ENCODE measurements around the gene UBAC2.
"Not testable (repeated sequence)": the region's sequence is repeated elsewhere in the genome, so short reads cannot be mapped to it uniquely, and the experiment has no call there.

Gene UBAC2

GRCh38 chr13:99190147-99190985, 10.3 kb upstream of the UBAC2 start:
- no peak for DNase-seq

- no peak for DNase-seq
Observed at GRCh38 chr13:99191336-99191899, 9.2 kb upstream of the UBAC2 start.

DNA sequence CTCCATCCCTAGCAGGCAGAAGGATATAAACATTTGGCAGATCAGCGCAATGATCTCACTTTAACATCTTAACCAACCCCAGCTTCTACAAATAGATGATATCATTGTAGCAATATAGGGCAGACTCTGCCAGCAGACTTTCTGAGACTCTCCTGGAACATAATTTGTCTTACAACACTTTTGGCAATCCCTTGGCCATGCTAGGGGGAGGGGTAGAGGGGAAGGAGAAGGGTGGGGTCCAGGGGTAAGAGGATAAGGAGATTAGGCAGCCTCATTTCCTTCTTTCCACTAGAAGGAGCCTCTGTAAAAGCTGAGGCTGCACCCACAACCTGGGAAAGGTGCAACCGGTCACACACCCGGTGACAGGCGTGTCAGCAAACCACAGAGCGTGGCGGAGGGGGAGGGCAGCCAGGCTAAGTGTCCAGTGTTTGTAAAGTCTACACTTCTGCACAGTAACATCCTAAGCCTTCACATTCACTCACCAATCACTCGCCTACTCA, 8.7 kb upstream of the UBAC2 start:
- no peak for DNase-seq

- no peak for DNase-seq
Observed at GRCh38 chr13:99192480-99192879, 8.2 kb upstream of the UBAC2 start.

DNA sequence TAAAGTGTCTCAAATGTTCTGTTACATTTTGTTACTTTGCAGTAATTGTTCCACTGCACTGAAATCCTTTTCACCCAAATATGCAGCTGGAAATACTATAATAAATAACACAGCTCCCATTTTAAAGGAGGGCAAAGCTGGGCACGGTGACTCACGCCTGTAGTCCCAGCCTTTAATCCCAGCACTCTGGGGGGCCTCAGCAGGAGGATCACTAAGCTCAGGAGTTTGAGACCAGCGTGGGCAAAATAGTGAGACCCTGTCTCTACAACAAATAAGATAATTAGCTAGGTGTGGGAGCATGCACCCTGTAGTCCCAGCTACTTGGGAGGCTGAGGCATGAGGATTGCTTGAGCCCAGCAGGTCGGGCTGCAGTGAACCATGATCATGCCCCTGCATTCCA, 7.5 kb upstream of the UBAC2 start:
- no peak for DNase-seq

DNA sequence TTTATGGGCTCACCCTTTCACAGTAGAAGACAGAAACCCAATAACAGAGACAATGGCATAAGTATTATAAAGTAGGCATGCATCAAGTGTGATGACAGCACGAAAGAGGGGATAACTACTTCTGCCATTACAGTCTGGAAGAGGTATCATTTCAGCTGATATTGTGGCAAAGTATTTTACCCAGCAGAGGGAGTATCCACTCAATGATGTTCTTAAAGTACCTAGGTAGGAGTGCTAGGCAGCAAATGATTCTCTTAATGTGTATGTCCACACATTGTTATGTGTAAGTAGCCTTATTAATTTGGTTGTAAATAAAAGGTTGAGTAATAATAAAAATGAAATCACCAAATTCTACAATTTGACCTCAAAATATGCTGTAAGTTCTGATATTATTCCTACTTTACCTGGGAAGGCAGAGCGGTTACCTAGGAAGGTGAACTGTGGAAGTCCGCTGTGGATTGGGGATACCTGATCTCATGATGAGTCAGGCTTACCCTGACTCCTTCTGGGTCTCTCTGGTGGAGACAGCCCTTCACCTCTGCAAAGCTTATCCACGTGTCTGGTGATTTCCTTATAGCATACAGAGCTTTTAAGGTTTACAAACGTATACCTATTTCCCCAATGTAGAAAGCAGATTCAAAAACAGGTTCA, 4.1 kb upstream of the UBAC2 start:
- no peak for DNase-seq

- DNase-seq: no peak
Observed at GRCh38 chr13:99197117-99197651, 3.5 kb upstream of the UBAC2 start.

- no peak for DNase-seq
Observed at GRCh38 chr13:99199541-99200431, 868 bp upstream of the UBAC2 start.

DNA sequence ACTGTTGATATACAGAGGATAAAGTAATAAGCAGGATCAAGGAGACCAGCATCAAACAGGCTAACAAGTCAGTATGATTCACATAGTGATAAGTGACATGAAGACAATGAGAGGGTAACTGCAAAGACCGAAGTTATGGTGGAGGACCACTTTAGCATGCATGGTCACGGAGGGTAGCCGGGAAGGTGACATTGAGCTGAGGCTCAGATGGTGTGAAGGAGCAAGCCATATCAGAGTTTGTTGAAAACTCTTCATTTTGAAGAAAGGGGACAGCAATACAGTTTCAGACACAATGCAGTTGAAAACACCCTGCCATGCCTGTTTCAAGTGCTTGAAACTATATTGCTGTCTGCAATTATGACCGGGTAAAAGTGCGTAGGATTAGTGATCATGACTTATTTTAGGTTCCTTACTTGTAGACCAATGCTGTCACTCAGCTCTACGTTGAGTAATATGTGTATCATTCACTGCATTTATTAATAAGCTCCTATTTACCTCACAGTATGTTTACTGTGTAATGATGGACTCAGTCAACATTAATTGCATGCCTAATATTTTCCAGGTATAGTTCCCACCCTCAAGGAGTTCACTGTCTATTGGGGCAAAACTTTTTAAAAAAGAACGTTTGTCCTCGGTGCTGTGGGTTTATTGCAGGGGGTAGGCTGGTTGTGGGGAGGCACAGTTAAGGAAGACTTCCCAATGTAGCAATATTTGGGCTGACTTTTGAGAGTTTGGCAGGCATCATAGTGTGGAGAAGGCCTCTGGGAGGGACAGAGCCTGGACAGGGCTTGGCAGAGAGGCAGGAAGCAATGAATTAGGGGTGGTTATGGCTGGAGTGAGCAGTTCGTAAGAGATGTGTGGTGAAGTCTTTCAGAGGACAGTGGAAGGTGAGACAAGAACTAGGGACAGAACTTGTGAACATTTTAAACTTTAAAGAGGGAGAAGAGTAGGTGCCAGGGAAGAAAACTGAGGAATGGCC, 3.2 kb downstream of the UBAC2 start:
- no peak for DNase-seq

DNA sequence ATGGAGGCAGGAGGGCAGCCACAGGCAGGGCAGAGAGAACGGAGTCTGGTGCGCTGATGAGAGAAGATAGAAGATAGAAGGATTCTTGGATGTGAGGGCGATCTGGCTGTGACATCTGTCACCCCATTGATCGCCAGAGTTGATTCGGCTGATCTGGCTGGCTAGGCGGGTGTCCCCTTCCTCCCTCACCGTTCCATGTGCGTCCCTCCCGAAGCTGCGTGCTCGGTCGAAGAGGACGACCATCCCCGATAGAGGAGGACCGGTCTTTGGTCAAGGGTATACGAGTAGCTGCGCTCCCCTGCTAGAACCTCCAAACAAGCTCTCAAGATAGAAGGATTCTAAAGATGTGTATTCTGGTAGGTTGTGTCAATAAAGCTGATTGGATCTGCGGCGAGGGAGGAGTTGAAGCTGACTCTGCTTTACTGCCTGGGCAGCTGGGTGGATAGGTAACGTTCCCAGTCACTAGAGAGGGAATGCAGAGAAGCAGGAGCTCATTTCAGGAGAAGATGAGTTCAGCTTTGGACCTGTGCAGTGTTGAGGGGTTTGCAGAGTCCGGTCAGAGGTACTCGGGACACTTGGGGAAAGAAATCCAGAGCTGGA, 5.1 kb downstream of the UBAC2 start:
- DNase-seq: no peak

DNA sequence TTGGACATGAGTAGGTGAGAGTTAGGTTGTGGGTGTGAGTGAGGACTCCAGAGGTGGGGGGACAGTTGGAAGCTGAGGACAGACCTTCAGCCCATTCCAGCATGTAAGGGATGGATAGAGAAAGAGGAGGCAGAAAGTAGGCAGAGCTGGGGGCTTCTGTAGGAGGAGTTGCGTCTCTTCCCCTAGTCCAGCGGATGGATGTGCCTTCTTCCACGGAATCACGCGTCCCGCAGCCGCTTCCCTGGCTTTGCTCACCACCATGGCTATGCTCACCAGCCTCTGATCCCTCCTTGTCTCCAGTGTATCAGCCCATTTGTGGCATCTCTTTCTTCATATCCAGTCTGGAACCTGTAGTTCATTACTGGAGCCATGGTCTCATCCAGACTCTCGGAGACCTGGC, 5.6 kb downstream of the UBAC2 start:
- no peak for DNase-seq

DNA sequence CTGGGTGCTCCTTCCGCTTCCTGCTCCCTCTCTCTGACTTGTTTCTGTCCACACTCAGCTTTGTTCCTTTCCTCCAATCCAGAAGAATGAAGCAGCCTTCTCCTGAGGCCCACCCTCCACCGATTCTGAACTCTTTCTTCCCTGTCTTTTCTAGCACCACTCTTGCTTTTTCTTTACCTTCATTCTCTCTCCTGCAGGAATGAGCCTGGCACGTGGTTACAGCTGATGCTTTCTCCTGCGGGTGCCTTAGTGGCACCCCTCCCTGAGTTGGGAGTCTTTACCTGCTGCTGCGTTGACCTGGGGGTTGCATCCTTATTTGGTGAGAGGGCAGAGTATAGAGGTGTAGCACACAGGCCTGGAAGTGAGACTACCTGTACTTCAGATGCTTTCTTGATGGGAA, 6.2 kb downstream of the UBAC2 start:
- DNase-seq: no peak

DNA sequence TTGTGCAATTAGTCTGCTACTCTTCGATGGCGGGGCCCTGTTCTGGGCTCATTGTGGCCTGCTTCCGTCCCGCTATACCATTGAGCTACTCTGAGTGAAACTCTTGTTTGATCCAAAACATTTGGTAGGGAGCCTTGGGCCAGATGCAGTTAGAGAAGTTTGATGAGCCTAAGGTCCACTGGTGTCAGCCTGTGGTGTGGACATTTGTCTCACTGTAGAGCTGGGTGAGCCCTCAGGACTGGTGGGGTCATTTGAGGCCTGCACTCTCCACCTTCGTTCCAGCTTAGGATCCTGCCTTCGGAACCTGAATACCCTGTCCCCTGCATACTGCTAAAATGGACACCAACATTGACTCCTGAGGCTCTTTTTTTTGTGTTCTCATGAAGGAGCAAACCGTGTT, 6.9 kb downstream of the UBAC2 start:
- DNase-seq: no peak

GRCh38 chr13:99208185-99208584, 7.5 kb downstream of the UBAC2 start:
- DNase-seq: no peak

- no peak for DNase-seq
Observed at GRCh38 chr13:99208845-99209527, 8.3 kb downstream of the UBAC2 start.

DNA sequence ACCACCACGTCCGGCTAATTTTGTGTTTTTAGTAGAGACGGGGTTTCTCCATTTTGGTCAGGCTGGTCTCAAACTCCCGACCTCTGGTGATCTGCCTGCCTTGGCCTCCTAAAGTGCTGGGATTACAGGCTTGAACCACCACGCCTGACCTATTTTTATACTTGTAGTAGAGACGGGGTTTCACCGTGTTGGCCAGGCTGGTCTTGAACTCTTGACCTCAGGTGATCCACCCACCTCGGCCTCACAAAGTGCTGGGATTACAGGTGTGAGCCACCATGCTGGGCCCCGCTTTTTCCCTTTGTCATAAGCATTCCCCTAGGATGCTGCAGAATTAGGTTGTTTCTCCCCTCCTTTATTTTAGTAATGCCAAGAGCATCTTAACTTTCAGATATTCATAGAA, 10.0 kb downstream of the UBAC2 start:
- DNase-seq: not testable (repeated sequence)

DNA sequence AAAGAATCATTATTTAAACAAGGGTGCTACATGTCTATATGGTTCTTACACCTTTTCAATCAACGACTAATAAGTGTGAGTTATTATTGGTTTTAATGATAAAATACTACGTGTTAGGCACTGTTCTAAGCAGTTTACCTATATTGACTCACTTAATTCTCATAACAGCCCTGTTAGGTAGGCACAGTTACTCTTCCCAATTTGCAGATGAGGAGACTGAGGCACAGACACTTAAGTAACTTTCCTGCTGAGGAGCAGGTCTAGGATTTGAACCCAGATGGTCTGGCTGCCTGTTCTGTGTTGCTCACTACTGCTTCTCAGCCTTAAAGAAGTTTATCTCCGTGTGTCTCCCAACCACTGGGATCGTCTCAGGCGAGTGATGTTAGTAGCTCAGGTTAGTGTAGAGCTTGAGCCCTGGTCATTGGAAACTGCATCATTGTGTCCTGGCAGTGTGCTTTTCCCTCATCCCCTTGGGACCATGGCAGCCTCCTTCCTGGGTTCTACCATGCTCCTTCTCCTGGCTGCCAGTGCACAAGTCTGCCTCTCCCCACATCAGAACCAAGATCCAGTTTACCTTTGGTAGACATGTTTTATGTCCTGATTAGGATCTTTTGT, 10.9 kb downstream of the UBAC2 start:
- DNase-seq: no peak

DNA sequence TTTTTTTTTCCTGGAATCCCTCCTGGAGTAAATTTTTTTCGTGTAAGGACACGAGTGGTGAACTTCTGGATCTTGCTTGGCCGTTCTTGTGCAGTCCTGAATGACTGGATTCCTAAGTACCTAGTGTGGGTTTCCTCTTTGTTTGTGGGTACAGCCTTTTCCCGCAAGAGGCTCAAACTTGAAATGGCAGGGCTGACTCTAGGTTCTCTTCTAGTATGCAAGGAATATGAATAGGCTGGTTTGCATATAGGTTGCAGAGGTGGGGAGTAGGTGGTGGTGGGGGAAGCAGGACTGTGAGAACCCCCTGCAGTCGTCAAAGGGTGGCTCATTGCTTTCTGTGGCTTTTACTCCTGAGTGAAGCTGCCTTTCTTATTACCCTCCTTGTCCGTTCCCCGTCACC, 13.6 kb downstream of the UBAC2 start:
- DNase-seq: no peak

DNA sequence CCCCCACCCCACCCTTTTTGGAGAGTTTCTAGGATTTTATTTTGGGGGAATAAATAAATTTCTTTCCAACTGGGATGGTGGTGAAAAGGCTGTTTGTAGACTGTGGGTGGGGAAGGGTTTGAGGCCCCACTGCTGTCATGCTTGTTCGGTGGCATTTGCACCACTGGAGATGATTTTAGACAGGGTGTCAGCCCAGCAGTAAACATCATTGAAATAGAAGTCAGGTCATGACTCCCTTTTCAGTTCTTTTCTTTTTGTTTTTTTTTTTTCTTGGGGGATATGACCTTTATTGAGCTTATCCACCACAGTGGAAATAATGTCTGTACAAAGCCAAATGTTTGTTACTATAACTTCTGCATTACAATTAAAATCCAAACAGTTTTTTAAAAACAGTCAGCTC, 14.1 kb downstream of the UBAC2 start:
- no peak for DNase-seq
